Erythroblast (primary cell): Measurements from ENCODE around the gene HLA-DOB.

Experiments
- GATA1 ChIP-seq: IDR thresholded peaks from 2 replicates; pipeline ENCODE4 v1.6.1; 2011; ENCODE audit warnings: low read depth, mild to moderate bottlenecking, control low read depth, low read length, moderate library complexity
- POLR2A ChIP-seq: IDR thresholded peaks from 2 replicates; pipeline ENCODE4 v1.6.1; 2011; ENCODE audit warnings: mild to moderate bottlenecking, low read length

GRCh38 chr6:32815996-32816395 is 806 bp downstream of the HLA-DOB start:
- TF ChIP-seq POLR2A (no peak), GATA1 (no peak)
